ENCODE results near the gene MCCD1.

Gene MCCD1

GRCh38 chr6:31560697-31561058, 31.9 kb downstream of the MCCD1 start:
- intact Hi-C loops (cut with DNase I) = no loop called here
- DNase-seq = no peak

DNA sequence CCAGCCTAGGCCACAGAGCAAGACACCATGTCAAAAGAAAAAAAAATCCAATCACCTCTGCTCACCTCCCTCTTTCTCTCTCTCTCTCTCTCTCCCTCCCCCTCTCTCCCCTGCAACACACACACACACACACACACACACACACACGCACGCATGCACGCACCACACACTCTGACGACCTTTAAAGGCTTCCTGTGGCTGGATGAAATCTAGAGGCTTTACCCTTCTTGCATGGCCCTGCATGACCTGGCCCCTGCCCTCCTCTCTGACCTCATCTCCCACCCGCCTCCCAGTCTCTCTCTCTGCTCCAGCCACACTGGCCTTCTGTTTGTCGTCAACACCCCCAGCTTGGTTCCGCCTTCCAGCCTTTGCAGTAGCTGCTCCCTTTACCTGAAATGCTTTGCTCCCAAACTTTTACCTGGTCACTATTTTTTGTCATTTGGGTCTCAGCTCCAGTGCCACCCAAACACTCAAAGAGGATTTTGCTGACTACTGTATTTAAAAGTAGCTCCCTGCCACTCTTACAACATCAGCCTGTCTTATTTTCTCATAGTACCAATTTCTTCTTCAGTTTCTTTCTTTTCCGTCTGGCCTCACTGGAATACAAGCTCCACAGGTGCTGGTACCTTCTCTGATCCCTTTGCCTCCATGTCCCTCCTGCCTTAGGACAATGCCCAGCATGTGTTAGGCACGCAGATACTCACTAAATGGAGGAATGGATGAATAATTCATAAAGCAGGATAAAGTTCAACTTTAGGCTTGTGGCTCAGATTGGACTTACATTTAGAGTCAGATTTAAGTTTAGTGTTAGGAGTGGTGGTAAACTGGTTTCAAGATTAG, 39.0 kb downstream of the MCCD1 start:
- no peak for DNase-seq
- intact Hi-C loops (cut with DNase I) = no loop called here

- intact Hi-C loops (cut with DNase I) = no loop called here
- no peak for DNase-seq
Observed at GRCh38 chr6:31568537-31568961, 39.8 kb downstream of the MCCD1 start.

GRCh38 chr6:31569861-31570536, 41.2 kb downstream of the MCCD1 start:
- intact Hi-C loops (cut with DNase I) = no loop called here
- DNase-seq = no peak

- DNase-seq = no peak
- intact Hi-C loops (cut with DNase I) = no loop called here
Observed at GRCh38 chr6:31572041-31572911, 43.5 kb downstream of the MCCD1 start, which contains the start of gene LTA. LTA (plus strand) TSS chr6:31572289; CDS start chr6:31572743, 454 bp downstream.

- intact Hi-C loops (cut with DNase I) = no loop called here
- no peak for DNase-seq
Observed at GRCh38 chr6:31573239-31574105, 44.7 kb downstream of the MCCD1 start.

DNA sequence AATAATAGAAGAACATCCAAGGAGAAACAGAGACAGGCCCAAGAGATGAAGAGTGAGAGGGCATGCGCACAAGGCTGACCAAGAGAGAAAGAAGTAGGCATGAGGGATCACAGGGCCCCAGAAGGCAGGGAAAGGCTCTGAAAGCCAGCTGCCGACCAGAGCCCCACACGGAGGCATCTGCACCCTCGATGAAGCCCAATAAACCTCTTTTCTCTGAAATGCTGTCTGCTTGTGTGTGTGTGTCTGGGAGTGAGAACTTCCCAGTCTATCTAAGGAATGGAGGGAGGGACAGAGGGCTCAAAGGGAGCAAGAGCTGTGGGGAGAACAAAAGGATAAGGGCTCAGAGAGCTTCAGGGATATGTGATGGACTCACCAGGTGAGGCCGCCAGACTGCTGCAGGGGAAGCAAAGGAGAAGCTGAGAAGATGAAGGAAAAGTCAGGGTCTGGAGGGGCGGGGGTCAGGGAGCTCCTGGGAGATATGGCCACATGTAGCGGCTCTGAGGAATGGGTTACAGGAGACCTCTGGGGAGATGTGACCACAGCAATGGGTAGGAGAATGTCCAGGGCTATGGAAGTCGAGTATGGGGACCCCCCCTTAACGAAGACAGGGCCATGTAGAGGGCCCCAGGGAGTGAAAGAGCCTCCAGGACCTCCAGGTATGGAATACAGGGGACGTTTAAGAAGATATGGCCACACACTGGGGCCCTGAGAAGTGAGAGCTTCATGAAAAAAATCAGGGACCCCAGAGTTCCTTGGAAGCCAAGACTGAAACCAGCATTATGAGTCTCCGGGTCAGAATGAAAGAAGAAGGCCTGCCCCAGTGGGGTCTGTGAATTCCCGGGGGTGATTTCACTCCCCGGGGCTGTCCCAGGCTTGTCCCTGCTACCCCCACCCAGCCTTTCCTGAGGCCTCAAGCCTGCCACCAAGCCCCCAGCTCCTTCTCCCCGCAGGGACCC, 45.6 kb downstream of the MCCD1 start:
- intact Hi-C loops (cut with DNase I) = no loop called here

DNA sequence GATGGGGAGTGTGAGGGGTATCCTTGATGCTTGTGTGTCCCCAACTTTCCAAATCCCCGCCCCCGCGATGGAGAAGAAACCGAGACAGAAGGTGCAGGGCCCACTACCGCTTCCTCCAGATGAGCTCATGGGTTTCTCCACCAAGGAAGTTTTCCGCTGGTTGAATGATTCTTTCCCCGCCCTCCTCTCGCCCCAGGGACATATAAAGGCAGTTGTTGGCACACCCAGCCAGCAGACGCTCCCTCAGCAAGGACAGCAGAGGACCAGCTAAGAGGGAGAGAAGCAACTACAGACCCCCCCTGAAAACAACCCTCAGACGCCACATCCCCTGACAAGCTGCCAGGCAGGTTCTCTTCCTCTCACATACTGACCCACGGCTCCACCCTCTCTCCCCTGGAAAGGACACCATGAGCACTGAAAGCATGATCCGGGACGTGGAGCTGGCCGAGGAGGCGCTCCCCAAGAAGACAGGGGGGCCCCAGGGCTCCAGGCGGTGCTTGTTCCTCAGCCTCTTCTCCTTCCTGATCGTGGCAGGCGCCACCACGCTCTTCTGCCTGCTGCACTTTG, 46.7 kb downstream of the MCCD1 start, which contains the start of gene TNF:
Gene TNF, plus strand, starts transcription at position 231 of the 567 bp plus-strand sequence. Its CDS starts 177 bp downstream, at position 408.
- intact Hi-C loops (cut with DNase I) = no loop called here

More for the DNA sequence above, 45.6 kb downstream of the MCCD1 start:
- peak in 1 of 10 donors; percentile 44 for DNase-seq

GRCh38 chr6:31575952-31576685, 47.4 kb downstream of the MCCD1 start:
- intact Hi-C loops (cut with DNase I) = no loop called here

More for the DNA sequence above, 46.7 kb downstream of the MCCD1 start, which contains the start of gene TNF:
- DNase-seq = peak in 4 of 10 donors; percentile 28 to 87 (median 32)

DNA sequence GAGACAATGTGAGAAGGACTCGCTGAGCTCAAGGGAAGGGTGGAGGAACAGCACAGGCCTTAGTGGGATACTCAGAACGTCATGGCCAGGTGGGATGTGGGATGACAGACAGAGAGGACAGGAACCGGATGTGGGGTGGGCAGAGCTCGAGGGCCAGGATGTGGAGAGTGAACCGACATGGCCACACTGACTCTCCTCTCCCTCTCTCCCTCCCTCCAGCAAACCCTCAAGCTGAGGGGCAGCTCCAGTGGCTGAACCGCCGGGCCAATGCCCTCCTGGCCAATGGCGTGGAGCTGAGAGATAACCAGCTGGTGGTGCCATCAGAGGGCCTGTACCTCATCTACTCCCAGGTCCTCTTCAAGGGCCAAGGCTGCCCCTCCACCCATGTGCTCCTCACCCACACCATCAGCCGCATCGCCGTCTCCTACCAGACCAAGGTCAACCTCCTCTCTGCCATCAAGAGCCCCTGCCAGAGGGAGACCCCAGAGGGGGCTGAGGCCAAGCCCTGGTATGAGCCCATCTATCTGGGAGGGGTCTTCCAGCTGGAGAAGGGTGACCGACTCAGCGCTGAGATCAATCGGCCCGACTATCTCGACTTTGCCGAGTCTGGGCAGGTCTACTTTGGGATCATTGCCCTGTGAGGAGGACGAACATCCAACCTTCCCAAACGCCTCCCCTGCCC, 48.3 kb downstream of the MCCD1 start:
- intact Hi-C loops (cut with DNase I) = no loop called here
- DNase-seq = peak in 1 of 10 donors; percentile 74

More at GRCh38 chr6:31575952-31576685, 47.4 kb downstream of the MCCD1 start:
- no peak for DNase-seq

DNA sequence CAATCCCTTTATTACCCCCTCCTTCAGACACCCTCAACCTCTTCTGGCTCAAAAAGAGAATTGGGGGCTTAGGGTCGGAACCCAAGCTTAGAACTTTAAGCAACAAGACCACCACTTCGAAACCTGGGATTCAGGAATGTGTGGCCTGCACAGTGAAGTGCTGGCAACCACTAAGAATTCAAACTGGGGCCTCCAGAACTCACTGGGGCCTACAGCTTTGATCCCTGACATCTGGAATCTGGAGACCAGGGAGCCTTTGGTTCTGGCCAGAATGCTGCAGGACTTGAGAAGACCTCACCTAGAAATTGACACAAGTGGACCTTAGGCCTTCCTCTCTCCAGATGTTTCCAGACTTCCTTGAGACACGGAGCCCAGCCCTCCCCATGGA, 48.8 kb downstream of the MCCD1 start:
- DNase-seq = peak in 1 of 10 donors; percentile 9
- intact Hi-C loops (cut with DNase I) = no loop called here

- intact Hi-C loops (cut with DNase I) = no loop called here
- no peak for DNase-seq
Observed at GRCh38 chr6:31578184-31579118, 49.7 kb downstream of the MCCD1 start.

- intact Hi-C loops (cut with DNase I) = no loop called here
- DNase-seq = peak in 1 of 10 donors; percentile 26
Observed at GRCh38 chr6:31579119-31579505, 50.4 kb downstream of the MCCD1 start.
